Myocyte (in vitro differentiated cells): ENCODE results near the gene RPL7L1. TPM values are rescaled to one million over a fixed set of nuclear protein-coding genes. Genes with fewer than 3 reads are reported as not detected.
"Not testable (repeated sequence)": the region's sequence is repeated elsewhere in the genome, so short reads cannot be mapped to it uniquely, and the experiment has no call there.

ENCODE experiments used
- DNase-seq: peaks from one replicate; pipeline ENCODE4 v3.0.0-alpha.2; 2012; ENCODE audit warnings: low read depth
- polyA plus RNA-seq: library from polyadenylated mRNA; unstranded; fragments of >200 nt; gene quantifications from one replicate; pipeline ENCODE4 v1.2.1, GENCODE V29; 2012; ENCODE audit warnings: missing spikeins
- total RNA-seq: library from RNA; depleted of rRNA; stranded (reverse); fragments of >200 nt; gene quantifications from 2 replicates; pipeline ENCODE4 v1.2.3, GENCODE V29; 2014

RPL7L1 gene
- 110 and 113 TPM in 2 replicates for total RNA-seq
- 72.7 TPM for polyA plus RNA-seq

DNA sequence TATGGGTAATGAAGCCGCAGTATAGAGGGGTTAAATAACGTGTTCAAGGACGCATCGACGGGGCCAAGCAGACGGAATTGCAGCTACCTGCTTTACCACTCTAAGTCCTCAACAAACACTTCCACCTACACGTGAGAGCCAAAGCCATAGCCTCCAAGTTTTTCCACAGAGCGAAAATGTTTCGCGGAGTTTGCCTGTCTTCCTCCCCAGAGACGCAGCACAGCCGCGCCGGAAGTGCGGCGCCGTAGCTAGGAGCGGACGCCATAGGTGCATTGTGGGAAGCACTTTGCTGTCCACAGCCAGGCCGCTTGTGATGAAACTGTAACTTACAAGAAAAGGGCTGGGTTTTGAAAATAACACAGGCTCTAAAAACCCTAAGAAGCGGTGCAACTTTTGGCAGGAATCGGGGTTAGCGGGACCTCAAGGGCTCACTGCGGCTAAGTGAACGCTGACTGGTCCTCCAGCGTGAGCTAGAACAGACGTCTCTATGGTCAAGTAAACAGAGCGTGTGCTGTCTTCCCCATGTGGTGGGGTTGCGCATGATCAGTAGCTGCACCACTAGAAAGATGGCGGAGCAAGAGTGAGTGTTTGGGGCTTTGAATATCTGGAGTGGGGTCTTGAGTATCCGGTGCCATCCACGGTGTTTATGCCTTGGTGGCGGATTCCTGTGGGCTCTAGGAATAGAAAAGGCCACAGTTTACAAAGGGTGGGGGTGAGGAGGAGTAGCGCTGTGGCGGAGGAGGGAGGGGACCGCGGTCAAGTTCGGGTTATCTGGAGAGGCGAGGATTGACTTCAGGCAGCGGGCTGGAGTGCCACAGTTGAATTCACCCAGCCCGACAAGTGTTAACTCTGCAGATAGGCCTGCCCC is at the start of gene RPL7L1:
Gene RPL7L1 (plus strand): TSS at position 245 of the 868 bp plus-strand sequence. CDS start 295 bp downstream, at position 540.
- peak; percentile 94 for DNase-seq

DNA sequence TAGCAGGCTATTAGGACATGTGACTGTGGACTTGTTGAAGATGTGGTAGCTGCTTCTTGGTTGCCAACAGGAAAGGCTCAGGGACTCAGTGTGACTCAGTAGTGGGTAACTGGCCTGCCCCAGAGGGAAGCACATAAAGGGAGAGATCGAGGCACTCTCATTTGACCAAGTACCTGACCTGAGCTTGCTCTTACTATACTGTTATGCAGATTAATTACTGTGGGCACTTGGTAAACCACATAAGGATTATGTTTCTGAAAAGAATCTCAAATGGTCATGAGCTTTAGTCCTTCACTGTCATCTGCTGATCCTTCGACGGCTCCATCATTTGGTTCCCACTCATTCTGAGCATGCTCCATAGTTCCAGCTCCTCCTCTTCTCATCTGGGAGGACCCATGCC is 48.2 kb upstream of the RPL7L1 start:
- peak; percentile 69 for DNase-seq

DNA sequence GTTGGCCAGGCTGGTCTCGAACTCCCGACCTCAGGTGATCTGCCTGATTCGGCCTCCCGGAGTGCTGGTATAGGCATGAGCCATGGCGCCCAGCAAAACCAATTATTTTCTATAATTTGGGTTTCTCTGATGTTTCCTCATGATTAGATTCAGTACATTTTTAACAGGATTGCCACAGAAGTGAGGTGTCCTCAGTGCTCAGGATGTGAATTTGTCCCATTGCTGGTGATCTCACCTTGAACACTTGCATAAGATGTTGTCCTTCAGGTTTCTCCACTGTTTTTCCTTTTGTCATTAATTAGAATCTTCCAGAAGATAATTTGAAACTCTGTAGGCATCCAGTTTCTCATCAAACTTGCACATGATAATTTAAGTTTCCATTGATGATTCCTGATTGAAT is 45.4 kb upstream of the RPL7L1 start:
- no peak for DNase-seq

DNA sequence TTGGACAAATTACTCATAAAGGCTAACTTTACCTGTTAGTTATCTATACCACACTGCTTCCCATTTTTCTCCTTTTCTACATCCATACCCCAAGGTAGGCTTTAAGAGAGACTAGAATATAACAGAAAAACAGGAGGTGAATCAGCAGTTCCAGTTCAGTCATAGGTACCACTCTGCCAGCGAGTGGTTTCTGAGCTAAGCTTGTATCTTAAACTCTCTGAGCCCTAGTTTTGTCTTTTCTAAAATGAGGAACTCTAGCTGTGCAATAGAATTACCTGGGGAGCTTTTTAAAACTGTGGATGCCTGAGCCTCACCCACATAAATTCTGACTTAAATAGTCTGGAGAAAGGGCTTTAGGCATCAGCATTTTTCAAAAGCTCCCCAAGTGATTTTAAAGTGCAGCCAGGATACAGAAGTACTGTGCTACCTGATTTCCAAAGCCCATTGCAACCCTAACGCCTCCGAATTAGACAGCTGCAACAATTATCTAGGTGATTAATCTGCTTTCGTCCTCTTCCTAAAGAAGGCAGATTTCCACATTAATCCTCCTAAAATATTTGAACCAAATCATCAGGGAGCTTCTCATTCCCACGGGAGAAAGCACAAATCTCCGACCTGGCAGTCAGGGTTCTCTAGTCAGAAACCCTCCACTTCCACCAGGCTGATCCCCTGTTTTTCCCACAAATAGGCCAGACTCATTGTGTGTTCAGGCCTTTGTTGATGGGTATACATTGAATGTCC is 37.4 kb upstream of the RPL7L1 start:
- DNase-seq: no peak

DNA sequence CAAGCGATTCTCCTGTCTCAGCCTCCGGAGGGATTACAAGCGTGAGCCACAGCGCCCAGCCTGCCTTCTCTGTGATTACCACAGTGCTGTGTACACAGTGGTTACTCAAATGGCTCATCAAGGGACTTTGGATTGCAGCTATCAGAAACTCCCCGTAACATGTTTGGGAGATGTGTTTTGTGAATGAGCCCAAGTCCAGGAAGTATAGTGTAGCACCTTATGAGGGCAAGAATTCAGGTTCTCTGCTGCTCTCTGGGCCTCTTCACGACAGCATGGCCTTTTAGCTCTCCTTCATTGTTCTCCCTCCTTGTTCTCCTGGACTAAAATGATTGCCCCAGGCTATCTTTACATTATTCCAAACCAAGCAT is 34.1 kb upstream of the RPL7L1 start:
- DNase-seq: peak; percentile 5

DNA sequence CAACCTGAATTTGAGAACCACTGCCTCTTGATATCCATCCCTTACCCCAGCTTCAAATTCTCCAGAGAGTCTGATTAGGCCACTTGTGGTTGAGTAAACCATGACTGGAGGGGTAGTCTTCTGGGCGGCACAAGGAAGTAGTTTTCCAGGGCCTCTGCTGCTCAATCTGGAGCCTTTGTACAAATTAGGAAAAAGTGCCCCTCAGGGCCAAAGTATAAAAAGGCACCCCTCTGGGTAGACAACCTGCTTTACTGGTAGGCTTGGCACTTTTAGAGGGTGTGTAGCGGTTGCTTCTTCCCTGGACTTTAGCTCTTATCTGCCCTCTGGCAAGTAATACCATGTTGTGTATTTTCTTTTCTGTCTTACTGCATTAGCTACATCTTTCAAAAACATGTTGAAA is 32.9 kb upstream of the RPL7L1 start:
- DNase-seq: no peak

DNA sequence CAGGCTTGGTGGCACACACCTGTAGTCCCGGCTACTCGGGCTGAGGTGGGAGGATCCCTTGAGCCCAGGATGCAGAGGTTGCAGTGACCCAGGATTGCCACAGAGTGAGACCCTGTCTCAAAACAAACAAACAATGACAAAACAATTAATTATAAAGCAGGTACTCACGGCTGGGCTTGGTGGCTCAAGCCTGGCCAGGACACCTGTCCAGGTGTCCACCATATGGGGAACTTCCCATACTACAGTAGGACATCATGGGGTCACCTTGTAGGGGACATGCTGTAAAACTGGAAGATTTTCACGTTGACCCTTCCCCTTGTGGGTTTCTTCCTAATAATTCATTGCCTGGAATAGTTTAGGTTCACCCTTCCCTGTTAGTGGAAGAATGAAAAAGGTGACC is 30.7 kb upstream of the RPL7L1 start:
- DNase-seq: no peak

DNA sequence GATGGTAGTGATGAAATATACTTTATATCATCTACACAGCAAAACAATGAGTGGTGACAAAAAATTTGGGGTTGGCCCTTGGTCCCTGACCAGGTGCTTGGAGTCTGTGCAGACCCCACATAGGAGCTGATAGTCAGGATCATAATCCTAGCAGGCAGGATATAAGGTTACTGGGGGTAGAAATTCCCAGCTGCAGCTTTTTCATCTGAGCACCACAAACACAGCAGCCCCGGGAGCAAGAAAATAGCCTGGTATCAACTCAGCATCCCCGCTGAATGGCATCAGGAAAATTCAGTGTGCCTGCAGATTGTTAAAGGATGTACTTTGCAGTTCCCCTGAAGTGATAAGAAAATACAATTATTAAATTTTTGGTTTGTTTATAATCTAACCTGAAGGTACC is 27.8 kb upstream of the RPL7L1 start:
- no peak for DNase-seq

DNA sequence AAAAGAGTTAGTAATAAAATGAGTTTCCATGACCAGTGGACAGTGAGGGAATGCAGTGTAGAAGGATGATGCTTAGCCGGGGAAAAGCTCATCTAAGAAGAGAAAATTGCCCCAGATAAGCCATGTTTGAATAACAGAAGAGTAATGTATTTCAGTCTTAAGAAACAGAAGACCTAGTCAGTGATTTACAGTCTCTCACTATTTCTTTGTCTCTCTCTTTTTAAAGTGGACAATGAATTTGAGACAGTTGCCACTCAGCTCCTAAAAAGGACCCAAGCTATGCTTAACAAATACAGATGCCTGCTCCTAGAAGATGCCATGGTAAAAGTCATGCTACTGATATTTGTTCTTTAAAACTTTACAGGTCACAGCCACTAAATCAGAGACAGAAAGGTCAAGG is 19.4 kb upstream of the RPL7L1 start:
- DNase-seq: no peak

DNA sequence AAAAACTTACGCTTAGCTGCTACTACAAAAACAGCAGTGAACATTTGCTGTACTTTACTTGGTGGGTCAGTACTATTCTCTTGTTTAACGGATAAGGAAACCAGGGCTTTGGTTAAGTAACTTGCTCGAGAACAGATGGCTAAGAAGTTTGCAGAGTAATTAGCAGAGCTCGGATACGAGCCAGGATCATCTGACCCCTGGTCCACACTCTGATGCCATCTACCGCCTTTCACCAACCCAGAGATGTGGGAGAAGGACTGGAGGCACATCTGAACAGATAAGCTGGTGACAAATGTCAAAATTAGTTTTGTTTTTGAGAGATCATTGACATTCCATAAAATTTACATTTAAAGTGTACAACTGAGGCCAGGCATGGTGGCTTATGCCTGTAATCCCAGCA is 18.9 kb upstream of the RPL7L1 start:
- DNase-seq: no peak

DNA sequence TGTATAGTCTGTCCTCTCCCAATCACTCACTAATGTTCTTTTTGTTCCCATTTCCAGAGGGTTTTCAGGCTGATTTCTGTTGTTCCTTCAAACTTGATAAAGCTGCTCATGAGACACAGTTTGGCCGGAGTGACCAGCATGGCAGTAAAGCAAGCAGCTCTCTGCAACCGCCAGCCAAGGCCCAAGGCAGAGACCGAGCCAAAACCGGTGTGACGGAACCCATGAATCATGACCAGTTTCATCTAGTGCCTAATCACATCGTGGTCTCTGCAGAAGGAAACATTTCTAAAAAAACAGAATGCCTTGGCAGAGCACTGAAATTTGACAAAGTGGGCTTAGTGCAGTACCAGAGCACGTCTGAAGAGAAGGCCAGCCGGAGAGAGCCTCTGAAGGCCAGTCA is 14.8 kb upstream of the RPL7L1 start:
- no peak for DNase-seq

DNA sequence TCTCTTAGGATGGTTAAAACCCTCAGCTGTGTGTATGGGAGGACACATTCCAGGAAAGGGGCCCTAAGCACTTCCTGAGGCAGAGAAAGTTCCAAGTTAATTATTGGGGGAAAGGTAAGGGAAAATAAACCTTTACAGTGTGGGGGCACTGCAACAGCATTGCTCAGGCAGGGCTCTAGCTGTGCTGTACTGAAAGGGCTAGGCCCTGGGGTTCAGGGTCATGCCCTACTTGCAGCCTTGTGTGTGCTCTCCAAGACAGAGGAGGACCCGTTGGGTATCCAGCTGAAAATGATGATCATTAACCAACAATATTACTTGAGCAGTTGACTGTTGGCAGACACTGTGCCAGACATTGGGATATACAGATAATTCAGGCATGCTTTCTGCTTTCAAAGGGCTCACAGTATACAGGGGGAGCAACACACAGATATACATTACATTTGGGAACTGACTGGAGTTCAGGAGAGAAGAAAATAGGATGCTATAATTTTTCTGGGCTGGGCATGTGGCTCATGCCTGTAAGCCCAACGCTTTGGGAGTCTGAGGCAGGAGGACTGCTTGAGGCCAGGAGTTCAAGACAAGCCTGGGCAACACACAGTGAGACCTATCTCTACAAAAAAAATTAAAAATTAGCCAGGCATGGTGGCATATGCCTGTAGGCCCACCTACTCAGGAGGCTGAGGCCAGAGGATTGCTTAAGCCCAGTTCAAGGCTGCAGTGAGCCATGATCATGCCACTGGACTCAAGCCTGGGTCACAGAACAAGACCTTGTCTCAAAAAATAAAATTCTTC is 9.1 kb upstream of the RPL7L1 start:
- DNase-seq: no peak

DNA sequence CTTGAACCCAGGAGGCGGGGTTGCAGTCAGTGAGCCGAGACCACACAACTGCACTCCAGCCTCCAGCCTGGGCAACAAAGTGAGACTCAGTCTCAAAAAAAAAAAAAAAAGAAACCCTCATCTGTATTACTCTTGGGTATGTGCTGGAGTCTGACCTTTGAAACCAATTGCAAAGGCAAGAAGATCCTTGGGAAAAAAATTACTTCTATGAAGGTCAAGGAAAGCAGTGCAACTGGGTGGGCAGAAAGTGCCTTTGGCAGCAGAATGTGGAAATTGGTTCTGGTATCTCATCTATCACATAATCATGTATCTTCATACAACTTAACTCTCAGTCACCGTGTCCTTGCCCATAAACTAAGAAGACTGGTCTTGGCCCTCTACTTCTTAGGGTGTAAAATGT is 7.7 kb upstream of the RPL7L1 start:
- no peak for DNase-seq

DNA sequence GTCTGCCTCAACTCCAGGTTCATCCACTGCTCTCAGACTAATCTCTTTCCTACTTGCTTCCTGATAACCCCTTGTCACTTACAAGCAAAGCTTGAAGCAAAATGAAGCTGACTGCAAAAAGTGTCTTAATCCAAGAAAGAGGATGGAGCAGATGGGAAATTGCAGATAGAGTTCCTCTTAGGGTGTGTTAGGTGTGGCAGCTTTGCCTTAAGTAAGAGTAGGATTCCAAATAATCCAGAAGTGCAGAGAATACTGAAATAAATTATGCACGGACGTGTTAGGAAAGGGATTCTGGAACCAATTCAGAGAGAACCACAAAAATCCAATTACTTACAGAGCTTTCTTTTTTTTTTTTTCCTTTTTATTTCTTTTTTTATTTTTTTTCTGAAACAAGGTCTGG is 6.1 kb upstream of the RPL7L1 start:
- DNase-seq: no peak

DNA sequence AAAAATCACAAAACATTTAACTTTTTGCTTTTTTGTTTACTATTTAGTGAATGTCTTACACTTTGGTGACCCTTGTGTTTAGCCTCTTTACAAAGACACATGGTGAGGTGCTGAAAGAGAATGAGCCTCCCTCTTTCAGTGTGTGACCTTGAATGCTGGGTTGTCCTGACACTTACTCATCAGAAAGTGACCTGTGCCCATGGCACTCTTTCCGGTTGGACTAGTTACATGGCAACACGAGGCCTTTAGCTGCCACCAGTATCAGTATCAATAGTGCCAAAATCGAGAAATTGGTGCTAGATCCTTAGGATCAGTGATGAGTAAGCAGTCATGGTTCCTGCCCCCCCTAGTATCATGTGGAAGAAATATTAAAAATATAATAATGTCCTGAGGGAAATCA is 1.7 kb upstream of the RPL7L1 start:
- DNase-seq: no peak

DNA sequence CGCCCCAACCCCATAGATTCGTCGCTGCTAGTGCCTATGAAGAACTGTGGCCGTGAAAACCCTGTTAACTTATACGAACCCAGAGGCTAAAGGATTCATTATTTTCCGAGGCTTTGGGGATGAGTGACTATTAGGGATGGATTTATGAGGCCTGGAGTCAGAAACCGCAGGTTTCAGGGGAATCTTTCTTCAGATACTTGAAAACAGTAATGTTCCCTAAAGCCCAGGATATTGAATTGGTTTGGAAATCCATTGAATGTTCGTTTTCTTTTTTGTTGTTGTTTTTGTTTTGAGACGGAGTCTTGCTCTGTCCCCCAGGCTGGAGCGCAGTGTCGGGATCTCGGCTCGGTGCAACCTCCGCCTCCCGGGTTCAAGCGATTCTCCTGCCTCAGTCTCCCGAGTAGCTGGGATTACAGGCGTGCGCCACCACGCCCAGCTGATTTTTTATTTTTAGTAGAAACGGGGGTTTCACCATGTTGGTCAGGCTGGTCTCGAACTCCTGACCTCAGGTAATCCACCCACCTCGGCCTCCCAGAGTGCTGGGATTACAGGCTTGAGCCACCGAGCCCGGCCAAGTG is 913 bp downstream of the RPL7L1 start:
- not testable (repeated sequence) for DNase-seq

DNA sequence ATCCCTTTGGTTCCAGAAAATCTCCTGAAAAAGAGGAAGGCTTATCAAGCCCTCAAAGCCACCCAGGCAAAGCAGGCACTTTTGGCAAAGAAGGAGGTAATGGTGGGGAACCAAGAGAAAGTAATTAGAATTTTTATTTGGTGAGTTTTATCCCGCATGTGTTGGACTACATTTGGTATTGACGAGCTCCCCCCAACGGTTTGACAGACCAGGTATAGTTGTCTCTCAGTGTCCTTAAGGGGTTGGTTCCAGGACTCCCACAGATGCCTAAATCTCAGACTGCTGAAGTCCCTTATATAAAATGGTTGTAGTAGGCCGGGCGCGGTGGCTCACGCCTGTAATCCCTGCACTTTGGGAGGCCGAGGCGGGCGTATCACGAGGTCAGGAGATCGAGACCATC is 1.5 kb downstream of the RPL7L1 start:
- not testable (repeated sequence) for DNase-seq

DNA sequence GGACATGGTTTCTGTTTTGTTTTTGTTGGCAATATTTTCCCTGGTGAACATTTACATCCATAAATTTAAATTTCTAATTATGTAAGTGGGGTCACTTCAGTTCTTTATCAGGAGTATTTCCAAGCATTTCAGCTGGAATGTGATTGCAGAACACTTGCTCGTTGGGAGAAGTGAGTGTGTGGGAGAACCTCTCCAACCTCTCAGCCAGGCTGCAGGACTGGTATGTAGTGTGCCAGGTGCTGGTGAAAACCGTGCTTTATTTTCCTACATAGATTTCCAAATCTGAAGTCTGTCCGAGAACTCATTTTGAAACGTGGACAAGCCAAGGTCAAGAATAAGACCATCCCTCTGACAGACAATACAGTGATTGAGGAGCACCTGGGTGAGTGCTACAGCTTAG is 6.3 kb downstream of the RPL7L1 start:
- no peak for DNase-seq

DNA sequence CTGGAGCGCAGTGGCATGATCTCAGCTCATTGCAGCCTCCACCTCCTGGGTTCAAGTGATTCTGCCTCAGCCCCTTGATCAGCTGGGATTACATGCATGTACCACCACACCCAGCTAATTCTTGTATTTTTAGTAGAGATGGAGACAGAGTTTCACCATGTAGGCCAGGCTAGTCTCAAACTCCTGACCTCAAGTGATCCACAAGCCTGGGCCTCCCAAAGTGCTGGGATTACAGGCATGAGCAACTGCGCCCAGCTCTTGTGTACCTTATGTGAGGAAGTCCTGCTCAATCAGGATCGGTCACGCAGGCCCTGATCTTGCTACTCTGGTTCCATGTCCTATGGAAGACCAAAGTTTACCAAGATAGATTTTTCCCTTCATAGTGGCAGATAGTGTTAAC is 8.8 kb downstream of the RPL7L1 start:
- DNase-seq: not testable (repeated sequence)

DNA sequence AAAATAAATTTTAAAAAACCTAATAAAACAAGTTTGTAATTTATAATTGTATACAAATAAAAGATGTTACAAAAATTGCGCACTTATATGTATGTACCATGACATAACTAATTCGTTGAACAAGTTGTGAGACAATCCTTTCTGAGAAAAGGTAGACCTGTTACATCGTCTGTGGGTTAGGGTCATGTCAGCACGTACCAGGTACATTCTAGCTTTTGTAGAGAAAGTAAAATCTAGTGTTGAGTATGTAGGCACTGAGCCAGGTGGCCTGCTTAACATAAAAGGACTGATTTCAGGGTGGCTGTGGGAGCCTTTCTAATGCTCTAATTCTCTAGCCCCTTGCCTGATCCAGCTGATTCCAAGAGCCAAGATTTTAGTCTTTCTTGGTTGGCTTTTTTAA is 10.4 kb downstream of the RPL7L1 start:
- DNase-seq: no peak
